ENCODE measurements around the gene SPATS1.

Gene SPATS1

GRCh38 chr6:44342489-44342888, at the start of gene SPATS1:
TSS of gene SPATS1 (plus strand) at chr6:44342650. CDS start at chr6:44343096, 446 bp downstream.
- peak in 2 of 3 donors; percentile 38 to 57 for DNase-seq

GRCh38 chr6:44292661-44293365, 49.6 kb upstream of the SPATS1 start:
- DNase-seq = no peak

GRCh38 chr6:44294832-44295791, 47.3 kb upstream of the SPATS1 start:
- DNase-seq = no peak

GRCh38 chr6:44297063-44298038, 45.1 kb upstream of the SPATS1 start:
- peak; percentile 43 to 80 (median 63) for DNase-seq

GRCh38 chr6:44298055-44298803, 44.2 kb upstream of the SPATS1 start:
- DNase-seq = no peak

GRCh38 chr6:44298864-44299263, 43.6 kb upstream of the SPATS1 start:
- no peak for DNase-seq

- no peak for DNase-seq
Observed at GRCh38 chr6:44300292-44300823, 42.1 kb upstream of the SPATS1 start.

GRCh38 chr6:44301106-44301505, 41.3 kb upstream of the SPATS1 start:
- no peak for DNase-seq

GRCh38 chr6:44301782-44302564, 40.5 kb upstream of the SPATS1 start:
- no peak for DNase-seq

GRCh38 chr6:44302856-44303255, 39.6 kb upstream of the SPATS1 start:
- no peak for DNase-seq

GRCh38 chr6:44303842-44304241, 38.6 kb upstream of the SPATS1 start:
- no peak for DNase-seq

- DNase-seq = peak; percentile 64 to 74 (median 65)
Observed at GRCh38 chr6:44304282-44305199, 37.9 kb upstream of the SPATS1 start.

GRCh38 chr6:44305200-44305725, 37.2 kb upstream of the SPATS1 start:
- no peak for DNase-seq

- DNase-seq = no peak
Observed at GRCh38 chr6:44306710-44307109, 35.7 kb upstream of the SPATS1 start.

- no peak for DNase-seq
Observed at GRCh38 chr6:44307217-44307616, 35.2 kb upstream of the SPATS1 start.

- DNase-seq = no peak
Observed at GRCh38 chr6:44309092-44309491, 33.4 kb upstream of the SPATS1 start.

GRCh38 chr6:44309631-44310030, 32.8 kb upstream of the SPATS1 start:
- no peak for DNase-seq

GRCh38 chr6:44310241-44310640, 32.2 kb upstream of the SPATS1 start:
- no peak for DNase-seq

- no peak for DNase-seq
Observed at GRCh38 chr6:44311304-44311703, 31.1 kb upstream of the SPATS1 start.
